UCSD-AML1 (cell line): Measurements from ENCODE around the gene PHF2.

ENCODE experiments used
- DNase-seq: peaks from one replicate; lab custom pipeline; 2025; ENCODE audit not compliant: unreplicated experiment; lab: John Stamatoyannopoulos, UW

PHF2 gene

DNA sequence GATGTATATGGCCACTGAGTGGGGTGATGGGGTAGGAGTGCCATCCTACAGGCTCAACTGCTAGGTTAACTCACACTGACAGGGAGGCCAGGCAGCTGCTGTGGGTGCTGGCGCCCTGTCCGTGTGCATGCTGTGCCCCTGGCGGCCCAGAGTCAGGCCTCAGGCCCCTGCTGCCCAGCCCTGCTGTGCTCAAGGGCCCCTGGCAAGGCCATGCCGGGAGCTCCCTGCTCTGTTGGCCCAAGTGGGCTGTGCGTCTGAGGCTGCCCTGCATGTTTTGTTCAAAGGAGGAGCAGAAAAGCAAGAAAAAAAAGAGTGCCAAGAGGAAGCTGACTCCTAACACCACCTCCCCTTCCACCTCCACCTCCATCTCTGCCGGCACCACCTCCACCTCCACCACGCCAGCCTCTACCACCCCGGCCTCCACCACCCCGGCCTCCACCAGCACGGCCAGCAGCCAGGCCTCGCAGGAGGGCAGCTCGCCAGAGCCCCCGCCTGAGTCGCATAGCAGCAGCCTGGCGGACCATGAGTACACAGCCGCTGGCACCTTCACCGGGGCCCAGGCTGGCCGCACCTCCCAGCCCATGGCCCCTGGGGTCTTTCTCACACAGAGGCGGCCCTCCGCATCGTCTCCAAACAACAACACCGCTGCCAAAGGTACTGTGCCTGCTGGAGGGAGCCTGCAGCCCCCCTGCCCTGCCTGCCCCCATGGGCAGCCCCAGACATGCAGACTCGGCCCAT lies 100.1 kb downstream of the PHF2 start:
- no peak for DNase-seq

GRCh38 chr9:93677048-93677571 lies 100.7 kb downstream of the PHF2 start:
- no peak for DNase-seq

GRCh38 chr9:93677641-93678136 lies 101.3 kb downstream of the PHF2 start:
- DNase-seq, result no peak

- DNase-seq, result no peak
Measured at GRCh38 chr9:93678199-93679019, 102.0 kb downstream of the PHF2 start.

DNA sequence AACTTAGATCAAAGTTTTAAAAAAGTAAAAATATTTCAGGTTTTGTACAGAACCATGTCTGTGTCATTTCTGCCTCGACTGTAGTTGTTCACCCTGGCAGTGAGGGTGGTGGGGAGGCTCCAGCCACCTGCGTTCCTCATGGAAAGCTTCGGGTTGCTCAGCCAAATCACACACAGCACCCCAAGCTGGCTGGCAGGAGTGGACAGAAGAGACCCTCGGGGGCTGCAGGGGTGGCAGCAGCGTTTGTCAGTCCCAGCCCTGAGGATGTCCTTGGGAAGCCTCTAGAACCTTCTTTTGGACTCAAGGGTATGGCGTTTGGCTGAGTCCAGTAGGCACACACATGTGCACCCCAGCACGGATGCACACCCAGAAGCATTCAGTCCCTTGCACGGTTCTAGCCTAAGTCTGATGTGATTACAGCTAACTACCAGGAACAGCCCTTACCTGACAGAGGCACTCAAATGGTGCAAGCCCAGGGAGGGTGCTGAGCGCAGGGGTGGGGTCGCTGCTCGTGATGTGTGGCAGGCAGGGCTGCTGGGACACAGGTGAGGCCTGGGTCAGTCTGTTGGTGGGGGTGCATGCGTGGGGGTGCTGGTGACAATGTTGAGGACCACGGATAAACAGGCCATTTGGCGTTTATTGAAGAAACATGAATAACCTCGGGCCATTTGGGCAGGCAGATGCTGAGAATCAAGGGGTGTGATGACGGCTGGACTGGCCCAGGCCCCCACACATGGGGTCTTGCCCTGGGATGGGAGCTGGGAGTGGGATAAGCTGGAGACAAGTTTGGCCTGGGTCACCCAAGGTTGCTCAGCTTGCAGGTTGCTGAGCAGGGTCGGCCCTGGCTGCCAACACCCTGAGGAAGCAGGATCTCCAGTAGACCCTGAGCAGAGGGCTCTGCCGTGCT lies 103.4 kb downstream of the PHF2 start:
- no peak for DNase-seq

DNA sequence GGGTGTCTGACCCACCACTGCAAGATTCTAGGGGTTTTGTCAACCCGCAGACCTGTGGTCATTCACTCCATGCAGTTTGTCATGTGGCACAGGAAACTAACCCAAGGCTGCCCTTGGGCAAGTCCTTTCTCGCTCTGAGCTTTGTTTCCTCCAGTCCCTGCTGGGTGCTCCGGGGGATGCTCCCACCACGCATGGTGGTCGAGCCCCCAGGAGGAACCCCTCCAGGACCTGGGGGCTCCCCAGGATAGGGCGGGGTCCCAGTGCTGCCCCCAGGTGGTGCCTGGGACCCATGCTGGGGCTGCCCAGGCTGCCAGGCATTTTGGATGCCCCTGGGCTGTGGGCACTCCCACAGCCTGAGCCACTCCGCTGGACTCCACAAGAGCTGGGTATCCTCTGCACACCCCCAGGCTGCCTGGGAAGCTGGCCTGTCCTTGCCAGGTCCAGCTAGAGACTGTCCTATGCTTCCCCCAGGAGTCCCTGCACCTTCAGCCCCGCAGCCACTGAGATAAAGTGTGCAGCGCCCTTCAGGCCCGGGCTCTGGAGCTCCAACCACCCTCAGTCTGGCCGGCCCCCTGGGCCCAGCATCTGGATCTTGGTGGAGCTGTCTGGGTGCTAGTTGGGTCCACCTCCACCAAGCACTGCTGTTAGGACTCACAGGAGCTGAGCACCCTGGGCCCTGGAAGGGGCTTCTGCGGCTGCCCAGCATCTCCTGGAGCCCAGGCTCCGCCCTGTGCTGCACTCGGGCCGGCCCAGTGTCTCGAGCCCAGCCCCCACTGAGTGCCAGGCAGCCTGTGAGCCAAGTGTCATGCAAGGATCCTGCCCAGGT lies 104.3 kb downstream of the PHF2 start:
- no peak for DNase-seq

DNA sequence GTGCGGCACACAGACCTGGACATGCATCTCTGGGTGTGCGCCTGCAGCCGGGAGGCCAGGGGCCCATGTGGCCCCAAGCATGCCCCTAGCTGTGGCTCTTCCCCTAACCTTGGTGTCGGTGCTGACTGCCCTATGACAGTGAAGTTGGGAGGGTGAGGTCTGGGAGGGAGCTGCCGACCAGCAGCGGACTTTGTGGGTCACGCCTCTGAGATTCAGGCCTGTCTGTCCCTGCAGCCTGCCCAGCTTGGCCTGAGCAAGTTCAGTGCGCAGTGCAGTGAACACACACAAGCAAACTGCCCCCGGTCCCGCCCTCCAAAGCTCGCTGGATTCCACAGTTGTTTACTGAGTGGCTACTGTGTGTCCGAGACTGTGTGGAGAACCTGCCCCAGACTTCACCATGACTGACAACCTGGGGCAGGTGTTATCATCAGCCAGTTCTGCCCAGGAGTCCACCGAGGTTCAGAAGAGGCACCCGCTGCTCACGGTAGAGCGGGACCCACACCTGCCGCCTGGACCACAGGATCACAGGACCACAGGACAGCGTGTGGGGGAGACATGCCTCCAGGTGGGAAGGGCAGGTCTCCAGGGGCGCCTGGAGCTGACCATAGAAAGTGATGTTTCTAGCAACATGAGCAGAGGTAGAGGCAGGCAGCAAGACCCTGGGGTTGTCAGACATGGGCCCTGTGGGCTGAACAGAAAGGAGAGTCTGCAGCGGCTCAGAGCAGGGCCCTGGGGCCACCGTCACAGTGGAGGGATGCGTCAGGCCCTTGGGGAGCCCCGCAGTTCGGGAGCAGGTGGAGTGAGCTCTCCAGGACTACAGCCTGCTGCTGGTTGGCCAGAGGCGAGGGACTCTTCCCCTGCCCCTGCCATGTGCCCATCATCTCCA lies 105.1 kb downstream of the PHF2 start:
- no peak for DNase-seq

- DNase-seq, result peak; percentile 70
Measured at GRCh38 chr9:93682155-93682968, 106.0 kb downstream of the PHF2 start.

- DNase-seq, result no peak
Measured at GRCh38 chr9:93683331-93684134, 107.1 kb downstream of the PHF2 start.

GRCh38 chr9:93684161-93684765 lies 107.9 kb downstream of the PHF2 start:
- DNase-seq, result no peak

GRCh38 chr9:93684806-93685543 lies 108.6 kb downstream of the PHF2 start:
- DNase-seq, result no peak

- DNase-seq, result no peak
Measured at GRCh38 chr9:93686127-93686879, 109.9 kb downstream of the PHF2 start.

DNA sequence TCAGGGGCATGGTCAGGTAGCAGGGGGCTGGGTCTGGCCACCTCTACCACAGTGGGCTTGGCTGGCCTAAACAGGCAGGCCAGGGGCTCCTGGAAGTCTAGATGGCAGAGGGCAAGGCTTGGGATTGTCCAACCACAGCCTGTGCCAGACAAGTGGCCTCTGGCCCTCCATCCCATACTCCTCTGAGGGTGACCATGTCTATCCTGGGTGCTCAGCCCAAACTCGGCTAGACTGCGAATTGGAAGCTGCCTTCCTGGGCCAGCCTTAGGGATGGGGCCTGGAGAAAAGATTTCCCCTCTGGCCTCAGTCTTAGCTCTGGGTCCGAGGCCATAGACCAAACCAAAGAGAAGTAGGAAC lies 110.5 kb downstream of the PHF2 start:
- no peak for DNase-seq

DNA sequence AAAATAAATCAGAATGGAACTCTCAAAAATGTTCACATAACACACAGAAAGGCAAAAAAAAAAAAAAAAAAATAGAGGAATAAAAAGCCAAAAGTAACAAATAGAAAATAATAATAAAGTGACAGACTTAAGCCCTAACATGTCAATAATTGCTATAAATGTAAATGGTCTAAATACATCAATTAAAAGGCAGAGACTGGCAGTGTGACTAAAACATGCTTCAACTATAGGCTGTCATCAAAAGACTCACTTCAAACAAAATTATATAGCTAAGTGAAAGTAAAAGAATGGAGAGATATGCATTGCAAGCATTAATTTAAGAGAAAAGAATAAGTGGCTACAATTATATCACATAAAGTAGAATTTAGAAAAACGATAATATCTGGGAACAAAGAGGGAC lies 114.2 kb downstream of the PHF2 start:
- DNase-seq, result no peak

DNA sequence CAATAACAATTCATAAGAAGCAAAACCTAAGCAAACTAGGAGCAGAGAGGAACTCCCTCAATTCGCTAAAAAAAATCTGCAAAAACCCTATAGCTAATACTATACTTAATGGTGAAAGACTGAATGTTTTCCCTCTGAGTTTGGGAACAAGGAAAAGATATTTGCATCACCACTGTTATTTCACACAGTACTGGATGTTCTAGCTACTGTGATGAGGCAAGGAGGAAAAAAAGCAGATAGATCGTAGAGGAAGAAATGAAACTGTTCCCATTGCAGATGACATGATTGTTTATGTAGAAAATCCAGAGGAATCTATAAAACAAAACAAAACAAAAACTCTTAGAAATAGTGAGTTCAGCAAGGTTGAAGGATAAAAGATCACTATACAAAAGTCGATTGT lies 116.7 kb downstream of the PHF2 start:
- DNase-seq, result no peak
